HG02852 (cell line): ENCODE results near the gene SIAH1.
"Not testable (repeated sequence)": the region's sequence is repeated elsewhere in the genome, so short reads cannot be mapped to it uniquely, and the experiment has no call there.

ENCODE experiments used
- ATAC-seq: cut with Tn5 transposase; IDR thresholded peaks from one replicate; pipeline ENCODE4 v1.9.1; 2021; ENCODE audit warnings: mild to moderate bottlenecking, moderate library complexity; ENCODE audit not compliant: unreplicated experiment

Gene SIAH1

DNA sequence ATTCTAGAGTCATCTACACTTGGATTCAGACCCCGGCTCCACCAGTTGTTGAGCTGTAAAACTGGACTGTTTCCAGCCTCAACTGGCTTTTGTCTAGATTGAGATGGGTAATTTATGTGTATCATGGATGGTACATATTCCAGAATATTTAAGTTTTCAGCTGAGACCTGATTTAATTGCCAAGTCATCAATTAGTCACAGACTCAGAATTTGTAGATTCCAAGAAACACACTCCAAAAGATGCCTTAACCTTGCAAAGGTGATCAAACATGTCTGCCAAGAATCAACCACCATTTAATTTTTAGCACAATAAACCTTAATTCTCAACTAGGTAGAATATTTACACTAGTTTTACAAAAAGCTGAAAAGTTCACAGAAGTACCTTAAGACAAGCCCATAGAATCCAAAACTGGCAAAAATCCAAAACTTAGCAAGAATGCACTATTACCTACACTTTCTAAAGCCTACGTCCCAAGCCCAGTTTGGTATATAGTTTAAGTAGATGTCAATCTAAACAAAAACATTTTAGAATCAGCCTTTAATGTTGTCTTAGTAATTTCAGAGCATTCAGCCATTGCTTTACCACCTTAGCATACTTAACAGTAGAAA, 17.7 kb downstream of the SIAH1 start:
- no peak for ATAC-seq

GRCh38 chr16:48366165-48367093, 18.8 kb downstream of the SIAH1 start:
- peak; percentile 48 for ATAC-seq

DNA sequence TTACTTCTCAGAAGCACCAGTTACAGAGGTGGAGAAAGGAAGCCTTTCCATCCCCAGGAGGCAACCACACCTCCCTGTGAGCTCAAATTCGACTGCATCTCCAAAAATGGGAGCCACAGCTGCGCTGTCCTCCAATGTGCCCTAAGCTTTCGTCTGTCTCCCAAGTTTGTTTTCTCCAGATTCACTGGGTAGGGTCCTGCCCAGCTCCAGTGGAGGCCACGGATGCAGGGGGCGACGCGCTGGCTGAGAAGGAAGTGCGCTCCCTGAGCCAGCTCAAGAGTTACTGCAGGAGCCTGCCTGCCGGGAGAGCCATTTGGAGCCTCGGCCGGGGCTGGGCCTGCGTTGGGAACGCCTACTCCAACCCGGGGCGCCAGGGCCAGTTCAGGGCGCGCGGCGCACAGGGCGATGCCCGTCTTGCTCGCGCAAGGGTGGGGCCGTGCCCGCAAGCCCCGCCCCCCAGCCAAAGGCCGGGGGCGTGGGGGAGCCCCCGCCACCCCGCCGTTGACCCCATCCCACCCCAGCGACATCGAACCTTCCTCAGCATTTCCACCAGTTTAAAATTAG, 19.5 kb downstream of the SIAH1 start:
- ATAC-seq = peak; percentile 94

DNA sequence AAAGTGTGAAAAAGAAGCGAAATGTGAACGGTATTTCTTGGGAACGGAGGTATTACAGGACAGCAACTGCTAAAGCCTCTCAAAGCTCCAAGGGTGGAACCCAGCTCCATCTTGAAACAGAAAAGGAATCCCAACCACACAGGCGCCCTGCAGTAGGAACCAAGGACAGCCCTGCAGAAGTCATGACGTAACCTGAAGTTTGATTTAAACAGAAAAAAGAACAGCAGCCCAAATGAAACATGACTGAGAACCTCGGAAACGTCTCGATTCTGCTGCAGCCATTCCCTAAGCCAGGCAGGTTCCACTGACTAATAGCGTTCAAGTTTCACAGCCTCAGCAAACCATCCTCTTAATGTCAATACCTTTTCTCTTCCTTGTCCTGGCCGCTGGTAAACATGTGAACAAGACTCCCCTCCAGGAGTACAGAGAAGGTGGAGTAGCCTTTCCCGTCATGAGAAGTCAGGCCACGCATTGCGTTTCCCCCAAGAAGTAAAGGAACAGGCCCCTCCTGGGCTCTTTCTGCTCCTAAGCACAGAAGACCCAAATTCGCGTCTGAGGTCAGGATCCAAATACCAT, 20.1 kb downstream of the SIAH1 start:
- no peak for ATAC-seq

DNA sequence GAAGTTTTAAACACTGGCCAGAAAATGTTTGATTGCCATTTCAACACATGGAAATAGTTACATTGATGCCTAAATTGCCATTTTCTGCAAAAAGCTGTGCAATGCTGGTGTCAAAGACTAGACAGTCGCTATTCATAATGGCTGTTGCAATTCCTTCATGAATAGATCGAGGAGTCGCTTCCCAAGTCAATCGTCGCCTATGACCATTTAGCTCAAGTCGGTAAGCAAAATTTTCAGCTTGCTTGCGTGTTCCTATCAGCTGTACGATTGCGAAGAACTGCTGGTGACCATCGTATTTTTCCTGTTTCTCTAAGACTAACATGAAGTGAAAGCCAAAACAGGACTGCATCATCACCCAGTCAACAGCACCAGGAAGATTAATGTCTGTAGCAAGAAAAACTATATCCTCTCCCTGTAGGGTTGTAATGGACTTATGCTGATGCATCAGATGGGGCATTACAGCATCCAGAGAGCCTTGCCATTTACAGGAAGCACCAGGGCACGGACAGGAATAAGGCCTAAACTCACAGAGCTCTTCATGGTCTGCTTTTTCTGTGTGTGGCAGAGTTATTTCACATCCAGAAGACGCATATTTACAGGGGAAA, 23.6 kb downstream of the SIAH1 start:
- no peak for ATAC-seq

GRCh38 chr16:48361012-48361411, 24.2 kb downstream of the SIAH1 start:
- ATAC-seq = no peak

DNA sequence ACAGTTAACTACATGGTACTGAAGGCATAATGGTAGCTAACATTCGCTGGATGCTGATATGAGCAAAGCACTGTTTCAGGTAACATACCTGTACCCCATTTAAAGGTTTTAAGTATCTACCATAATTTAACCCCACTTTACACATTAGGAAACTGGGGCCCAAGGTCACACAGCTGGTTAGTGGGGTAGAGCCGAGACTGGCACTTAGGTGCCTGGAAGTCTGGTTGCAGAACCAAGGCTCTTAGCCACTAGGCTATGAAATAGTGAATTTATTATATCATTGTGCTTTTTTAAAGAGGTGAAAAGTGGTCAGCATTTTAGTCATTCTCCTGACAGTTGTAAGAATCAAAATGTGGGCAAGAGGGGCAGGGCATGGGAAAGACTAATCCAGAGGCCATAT, 25.2 kb downstream of the SIAH1 start:
- no peak for ATAC-seq

GRCh38 chr16:48358419-48358818, 26.8 kb downstream of the SIAH1 start:
- no peak for ATAC-seq

- ATAC-seq = no peak
Observed at GRCh38 chr16:48356633-48357376, 28.4 kb downstream of the SIAH1 start.

GRCh38 chr16:48354877-48355855, 30.0 kb downstream of the SIAH1 start:
- ATAC-seq = no peak

GRCh38 chr16:48354385-48354784, 30.8 kb downstream of the SIAH1 start:
- not testable (repeated sequence) for ATAC-seq

GRCh38 chr16:48353565-48354163, 31.5 kb downstream of the SIAH1 start:
- peak; percentile 71 for ATAC-seq

GRCh38 chr16:48352648-48353390, 32.4 kb downstream of the SIAH1 start:
- ATAC-seq = no peak

- ATAC-seq = no peak
Observed at GRCh38 chr16:48350736-48351135, 34.5 kb downstream of the SIAH1 start.

DNA sequence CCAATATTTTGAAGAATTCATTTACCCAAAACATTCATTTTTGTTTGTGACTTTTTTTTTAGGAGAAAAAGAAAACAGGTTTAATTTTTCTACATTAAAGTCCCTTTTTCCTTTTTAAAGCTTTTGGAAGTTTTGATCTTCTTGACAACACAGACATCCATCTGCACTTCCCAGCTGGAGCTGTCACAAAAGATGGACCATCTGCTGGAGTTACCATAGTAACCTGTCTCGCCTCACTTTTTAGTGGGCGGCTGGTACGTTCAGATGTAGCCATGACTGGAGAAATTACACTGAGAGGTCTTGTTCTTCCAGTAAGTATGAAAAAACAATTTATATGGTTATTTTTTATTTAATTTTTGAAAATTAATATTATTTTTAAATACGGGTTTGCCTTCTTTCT, 37.2 kb downstream of the SIAH1 start:
- ATAC-seq = no peak

- no peak for ATAC-seq
Observed at GRCh38 chr16:48347191-48347865, 37.9 kb downstream of the SIAH1 start.

GRCh38 chr16:48342591-48342990, 42.6 kb downstream of the SIAH1 start:
- ATAC-seq = no peak

DNA sequence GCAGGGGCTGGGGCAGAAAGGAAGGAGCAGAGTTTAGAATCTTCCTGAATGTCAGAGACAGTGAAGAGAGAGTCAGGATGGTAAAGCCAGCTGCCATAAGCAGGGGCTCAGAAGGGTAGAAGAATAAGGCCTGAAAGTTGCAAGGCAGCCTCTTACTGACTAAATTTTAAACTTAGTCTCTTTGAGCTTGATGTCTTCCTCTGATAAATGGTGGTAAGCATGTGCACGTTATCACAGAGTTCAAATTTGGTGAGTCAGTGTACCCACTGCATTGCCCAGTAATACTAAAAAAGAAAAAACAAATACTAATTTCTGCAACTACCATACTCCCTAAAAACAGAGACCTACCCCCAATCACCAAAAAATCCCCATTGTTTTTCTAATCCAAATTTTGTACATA, 45.2 kb downstream of the SIAH1 start:
- ATAC-seq = no peak
